IPS-18c (cell line): ENCODE results near the gene THBS2.

ENCODE experiments used
- H3K4me3 ChIP-seq: 2 replicates; pipeline ENCODE4 v1.7.0; 2013; ENCODE audit warnings: low read depth, mild to moderate bottlenecking, low read length, moderate library complexity; ENCODE audit not compliant: insufficient read depth
- H3K9me3 ChIP-seq: one replicate; pipeline ENCODE4 v1.6.1; 2013; ENCODE audit warnings: mild to moderate bottlenecking, low read length, moderate library complexity; ENCODE audit not compliant: control insufficient read depth, insufficient read depth

The THBS2 gene

DNA sequence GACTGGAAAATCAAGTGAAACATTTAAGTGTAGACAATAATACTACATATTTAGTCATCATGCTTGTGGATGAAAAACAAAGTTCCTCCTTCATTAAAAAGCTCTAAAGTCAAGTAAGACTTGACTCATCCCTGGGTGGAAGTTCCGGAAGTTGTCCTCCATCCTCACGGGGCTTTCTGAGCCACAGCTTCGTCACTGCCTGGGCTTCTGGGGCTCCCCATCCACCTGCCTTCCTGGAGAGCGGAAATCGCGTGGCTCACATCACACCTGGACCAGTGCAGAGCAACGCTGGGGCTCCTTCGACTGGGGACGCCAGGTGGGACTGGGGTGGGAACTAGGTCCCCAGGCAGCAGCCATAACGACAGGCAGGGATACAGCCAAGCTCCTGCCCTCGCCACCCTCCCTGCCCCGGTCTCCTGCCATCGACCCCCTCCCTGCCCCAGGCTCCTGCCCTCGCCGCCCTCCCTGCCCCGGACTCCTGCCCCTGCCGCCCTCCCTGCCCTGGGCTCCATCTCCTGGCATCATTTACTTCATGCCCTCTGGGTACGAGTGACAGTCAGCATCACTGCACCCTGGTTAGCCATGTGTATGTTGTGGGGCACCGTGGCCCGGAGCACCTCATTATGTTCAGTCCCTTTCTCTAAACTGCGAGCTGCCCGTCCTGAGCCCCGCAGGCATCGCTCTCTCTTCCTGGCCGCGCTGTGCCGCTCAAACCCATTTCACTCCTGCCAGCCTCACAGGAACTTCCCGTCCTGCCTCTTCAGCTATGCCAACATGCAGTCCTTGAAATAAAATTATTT lies 12.9 kb downstream of the THBS2 start:
- Histone ChIP-seq H3K4me3 (no peak overlapping the region), H3K9me3 (no peaks in the 10 kb centered on the region)

DNA sequence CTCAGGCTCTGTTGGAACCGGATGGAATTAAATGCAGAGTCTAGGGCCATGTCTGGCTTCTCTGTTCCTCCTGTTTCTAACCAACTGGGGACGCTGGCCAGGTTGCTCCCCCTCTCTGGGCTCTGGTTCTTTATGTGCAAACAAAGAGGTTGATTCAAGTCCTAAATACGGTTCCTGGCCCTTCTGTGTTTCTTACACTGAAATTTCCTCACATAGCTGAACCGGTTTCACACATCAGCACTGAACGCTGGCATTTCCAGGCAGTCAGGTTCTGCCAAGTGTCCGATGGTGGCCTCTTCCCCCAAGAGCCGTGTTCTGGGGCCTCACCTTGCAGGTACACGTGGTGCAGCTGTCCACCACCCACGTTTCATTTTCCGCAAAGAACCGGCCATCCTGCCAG lies 13.5 kb downstream of the THBS2 start:
- peaks cover 2% of the 10 kb centered on the region for H3K9me3 ChIP-seq
- H3K4me3 ChIP-seq, result no peak overlapping the region

DNA sequence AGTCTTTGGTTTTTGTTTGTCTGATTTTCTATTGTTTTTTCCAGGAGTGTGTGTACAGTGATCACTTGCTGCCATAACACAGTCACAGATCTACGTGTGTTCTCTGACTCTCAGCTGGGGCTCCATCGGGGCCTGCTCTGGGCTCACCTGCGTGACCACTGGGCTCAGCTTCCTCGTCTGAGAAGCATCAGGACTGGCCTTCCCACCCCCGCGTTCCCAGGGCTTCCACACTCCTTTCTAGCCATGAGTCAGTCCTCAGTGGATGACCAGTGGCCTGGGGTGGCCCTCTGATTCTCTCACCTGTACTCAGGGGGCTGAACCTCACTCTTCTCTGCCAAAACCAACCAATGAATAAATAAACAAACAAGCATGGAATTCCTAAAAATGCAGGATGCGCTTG lies 14.5 kb downstream of the THBS2 start:
- Histone ChIP-seq H3K4me3 (no peak overlapping the region), H3K9me3 (peaks cover 2% of the 10 kb centered on the region)

DNA sequence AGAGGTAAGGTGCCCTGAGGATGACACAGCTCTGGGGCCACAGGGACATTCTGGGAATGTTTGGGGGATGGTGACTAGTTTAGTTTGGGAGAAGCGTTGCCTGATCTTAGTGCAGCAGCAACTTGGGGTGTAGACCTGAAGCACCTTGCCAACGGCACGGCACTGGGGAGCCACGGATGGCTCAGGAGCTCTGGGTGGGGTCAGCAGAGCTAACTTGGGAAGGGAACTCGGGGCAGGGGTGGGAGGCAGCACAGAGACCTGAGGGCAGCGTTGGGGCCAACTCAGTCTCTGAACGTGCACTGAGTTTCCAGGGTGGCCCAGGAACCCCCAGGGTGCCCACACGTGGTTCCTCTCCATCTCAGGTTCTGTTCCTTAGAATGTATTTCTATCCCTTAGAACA lies 14.9 kb downstream of the THBS2 start:
- Histone ChIP-seq H3K9me3 (peaks cover 2% of the 10 kb centered on the region), H3K4me3 (no peak overlapping the region)

DNA sequence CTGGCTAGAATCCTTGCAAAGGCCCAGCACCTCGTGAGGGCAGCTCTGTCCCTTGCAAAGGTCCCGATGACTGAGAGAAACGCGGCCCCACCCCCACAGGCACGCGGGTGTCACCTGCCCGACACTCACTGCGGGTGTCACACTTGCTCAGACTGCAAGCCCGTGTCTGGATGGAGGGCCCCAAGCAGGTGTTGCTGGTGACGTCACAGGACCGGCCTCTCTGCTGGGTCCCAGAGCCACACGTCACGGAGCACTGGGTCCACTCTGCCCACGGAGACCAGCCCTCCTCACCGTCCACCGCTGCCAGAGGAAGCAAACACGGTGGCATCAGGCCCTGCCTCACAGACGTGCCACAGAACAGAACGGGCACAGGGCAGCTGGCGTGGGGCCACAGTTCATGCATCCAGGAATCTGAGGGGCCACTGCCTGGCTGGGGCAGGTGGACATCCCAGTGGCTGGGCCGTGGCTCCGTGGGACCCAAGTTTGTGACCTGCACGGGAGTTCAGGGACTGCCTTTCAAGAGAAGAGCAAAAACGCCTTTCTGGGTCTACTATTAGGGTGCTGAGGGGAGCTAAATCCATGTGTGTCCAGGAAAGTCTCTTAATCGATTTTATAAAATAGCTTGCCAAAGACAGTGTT lies 16.0 kb downstream of the THBS2 start:
- Histone ChIP-seq H3K9me3 (peaks cover 2% of the 10 kb centered on the region), H3K4me3 (no peak overlapping the region)

DNA sequence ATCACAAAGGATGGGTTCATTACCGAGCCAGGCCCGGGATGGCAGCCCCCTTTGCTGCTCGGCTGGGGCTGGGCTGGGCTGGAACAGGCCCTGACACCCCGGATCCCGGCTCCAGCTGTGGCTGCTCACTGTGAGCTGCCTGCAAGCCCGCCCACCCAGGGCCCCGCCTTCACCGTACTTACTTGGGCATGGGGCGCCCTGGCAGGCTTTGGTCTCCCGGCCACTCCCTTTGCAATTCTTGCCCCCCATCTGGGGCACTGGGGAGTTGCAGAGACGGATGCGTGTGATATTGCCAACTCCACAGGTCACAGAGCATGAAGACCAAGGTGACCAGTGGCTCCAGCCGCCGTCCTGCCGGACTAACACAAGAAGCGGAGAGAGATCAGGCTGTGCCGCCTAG lies 16.7 kb downstream of the THBS2 start:
- Histone ChIP-seq H3K9me3 (peaks cover 2% of the 10 kb centered on the region), H3K4me3 (no peak overlapping the region)

DNA sequence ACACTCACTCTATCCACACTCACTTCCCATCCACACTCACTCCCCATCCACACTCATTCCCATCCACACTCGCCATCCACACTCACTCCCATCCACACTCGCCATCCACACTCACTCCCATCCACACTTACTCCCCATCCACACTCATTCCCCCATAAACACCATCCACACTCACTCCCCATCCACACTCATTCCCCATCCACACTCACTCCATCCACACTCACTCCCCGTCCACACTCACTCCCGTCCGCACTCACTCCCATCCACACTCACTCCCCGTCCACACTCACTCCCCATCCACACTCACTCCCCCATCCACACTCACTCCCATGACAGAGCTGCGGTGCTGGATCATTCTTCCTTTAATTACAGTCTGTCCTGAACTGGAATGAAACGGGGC lies 17.1 kb downstream of the THBS2 start:
- peaks cover 2% of the 10 kb centered on the region for H3K9me3 ChIP-seq
- H3K4me3 ChIP-seq, result no peak overlapping the region

DNA sequence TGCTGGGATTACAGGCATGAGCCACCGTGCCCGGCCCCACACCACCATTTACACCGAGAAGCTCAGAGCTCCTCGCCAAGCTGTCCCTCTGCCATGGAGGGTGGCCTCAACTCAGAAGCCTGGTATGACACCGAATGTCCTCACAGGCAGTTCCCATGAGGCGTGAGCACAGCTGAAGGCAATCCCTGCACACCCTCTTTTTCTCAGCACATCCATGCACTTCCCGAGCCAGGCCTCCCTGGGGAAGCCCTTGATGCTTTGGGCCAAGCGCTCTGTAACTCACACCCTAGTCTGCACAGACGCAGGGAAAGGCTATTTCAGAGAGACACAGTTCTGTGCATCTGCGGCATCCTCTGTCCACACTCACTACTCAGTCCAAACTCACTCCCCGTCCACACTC lies 18.4 kb downstream of the THBS2 start:
- H3K4me3 ChIP-seq, result no peak overlapping the region

DNA sequence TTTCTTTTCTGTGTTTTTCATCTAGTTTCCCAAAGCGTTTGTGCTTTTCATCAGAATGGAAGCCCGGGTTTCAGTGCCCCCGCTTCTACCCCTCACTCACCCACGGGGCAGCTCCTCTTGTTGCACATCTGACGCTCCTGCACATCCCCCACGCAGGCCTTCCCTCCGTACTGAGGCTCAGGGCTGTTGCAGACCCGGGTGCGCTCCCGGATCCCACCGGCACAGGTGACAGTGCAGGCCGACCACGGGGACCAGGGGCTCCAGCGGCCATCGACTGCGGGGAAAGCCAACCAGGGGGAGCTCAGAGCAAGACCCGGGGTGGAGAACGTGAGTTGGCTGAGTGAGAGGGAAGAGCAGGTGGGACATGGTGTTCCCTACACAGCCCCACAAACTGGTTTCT lies 19.0 kb downstream of the THBS2 start:
- Histone ChIP-seq H3K9me3 (peaks cover 2% of the 10 kb centered on the region), H3K4me3 (no peak overlapping the region)

More for the DNA sequence above, 18.4 kb downstream of the THBS2 start:
- peaks cover 2% of the 10 kb centered on the region for H3K9me3 ChIP-seq

DNA sequence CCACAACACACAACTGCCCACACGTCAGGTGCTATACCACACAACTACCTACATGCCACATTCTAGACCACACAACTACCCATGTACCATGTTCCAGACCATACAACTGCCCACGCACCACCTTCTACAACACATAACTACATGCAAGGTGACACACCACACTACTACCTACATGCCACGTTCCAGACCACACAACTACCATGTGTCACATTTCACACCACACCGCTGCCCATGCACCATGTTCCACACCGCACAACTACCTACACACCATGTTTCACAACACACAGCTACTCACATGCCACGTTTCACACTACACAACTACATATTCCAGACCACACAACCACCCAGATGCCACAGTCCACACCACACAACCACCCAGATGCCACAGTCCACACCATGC lies 19.8 kb downstream of the THBS2 start:
- H3K9me3 ChIP-seq, result peaks cover 2% of the 10 kb centered on the region

DNA sequence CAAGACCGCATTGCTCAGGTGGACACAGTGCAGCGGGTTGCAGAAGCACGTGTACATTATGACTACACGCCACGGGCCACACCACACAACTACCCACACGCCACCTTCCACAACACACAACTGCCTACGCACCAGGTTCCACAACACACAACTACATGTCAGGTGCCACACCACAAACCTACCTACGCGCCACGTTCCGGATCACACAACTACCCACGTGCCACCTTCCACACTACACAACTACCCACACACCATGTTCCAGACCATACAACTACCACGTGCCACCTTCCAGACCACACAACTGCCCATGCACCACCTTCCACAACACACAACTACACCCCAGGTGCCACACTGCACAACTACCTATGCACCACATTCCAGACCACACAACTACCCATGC lies 20.5 kb downstream of the THBS2 start:
- Histone ChIP-seq H3K4me3 (no peak overlapping the region), H3K9me3 (peaks cover 2% of the 10 kb centered on the region)

More for the DNA sequence above, 19.8 kb downstream of the THBS2 start:
- H3K4me3 ChIP-seq, result no peak overlapping the region

DNA sequence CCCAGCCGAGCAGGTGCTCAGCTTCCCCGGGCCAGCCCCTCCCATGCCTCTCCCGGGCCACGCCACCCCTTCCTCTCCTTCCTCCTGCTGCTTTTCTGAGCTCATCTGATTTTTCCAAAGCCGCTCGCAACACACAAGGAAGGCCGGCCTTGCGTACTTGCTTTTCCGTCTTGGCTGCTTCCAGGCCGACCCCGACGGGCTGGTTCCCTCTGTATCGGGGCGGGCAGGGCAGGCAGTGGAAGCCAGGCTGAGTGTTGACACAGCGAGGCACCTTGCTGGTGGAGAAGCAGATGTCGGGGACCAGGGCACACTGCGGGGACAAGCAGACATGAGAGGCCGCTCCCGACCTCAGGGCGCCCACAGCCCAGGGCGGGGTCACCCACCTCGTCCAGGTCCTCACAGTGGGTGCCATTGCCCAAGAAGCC lies 21.1 kb downstream of the THBS2 start:
- Histone ChIP-seq H3K4me3 (no peak overlapping the region), H3K9me3 (peaks cover 3% of the 10 kb centered on the region)

DNA sequence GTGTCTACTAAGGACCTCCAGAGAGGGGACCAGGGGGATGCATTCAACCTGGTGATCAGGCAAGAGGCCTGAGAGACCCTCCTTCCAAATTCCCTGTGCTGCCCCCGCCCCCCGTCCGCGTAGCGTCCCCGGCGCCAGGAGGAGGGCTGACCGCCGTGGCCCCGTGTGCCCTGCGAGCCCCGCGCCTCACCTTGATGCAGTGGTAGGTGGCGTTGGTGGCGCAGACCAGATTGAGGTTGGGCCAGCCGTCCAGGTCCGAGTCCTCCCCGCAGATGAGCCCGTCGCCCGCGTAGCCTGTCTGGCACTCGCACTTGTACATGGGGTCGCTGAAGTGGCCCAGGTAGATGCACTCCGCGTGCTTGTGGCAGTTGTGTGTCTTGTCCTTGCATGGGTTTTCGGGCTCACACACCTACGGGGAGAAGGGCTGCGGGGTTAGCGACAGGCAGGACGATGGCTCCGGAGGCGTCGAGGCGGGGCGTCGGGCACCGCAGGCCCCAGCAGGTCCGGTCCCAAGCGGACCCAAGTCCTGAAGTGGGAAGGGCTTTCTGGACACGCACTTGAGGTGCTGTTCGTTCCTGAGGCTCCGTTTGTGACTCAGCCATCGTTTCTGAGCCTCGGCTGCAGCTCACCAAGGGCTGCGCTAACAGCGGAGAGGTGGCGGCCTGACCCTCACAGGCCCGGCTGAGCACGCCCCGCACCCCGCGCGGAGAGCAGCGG lies 21.7 kb downstream of the THBS2 start:
- H3K9me3 ChIP-seq, result peaks cover 4% of the 10 kb centered on the region
- no peak overlapping the region for H3K4me3 ChIP-seq

DNA sequence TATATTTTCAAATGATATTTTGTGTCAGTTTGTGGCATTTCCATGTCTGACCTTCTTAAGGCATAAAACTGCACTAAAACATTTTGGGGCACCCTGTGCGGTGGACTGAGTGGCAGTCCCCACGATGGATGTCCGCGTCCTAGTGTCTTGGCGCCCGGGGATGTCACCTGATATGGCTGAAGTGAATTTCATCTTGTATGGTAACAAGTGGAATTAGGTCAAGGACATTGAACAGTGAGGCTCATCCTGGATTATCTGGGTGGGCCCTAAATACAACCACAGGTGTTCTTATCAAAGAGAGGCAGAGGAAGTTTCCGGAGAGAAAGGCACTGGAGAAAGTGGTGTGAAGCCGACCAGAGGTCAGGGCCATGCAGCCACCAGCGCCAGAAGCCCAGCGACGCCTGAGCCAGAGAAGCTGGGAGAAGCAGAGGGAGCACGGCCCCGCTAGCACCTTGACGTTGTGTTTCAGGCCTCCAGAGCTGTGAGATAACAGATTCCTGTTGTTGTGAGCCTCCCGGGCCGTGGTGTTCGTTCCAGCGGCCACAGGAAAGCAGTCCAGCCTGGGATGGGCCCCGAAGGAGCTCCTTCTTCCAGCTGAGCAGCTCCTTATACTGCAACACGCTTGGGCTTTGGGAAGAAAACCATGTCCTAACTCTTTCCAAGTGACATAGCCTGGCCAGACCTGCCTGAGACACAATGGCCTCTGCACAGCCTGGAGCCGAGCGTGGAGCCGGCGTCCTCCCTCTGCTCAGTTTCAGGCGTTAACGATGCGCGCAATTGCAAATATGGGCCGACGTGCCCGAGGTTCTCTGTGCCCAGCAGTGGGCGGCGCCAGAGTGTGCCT lies 22.5 kb downstream of the THBS2 start:
- H3K4me3 ChIP-seq, result no peak overlapping the region
- H3K9me3 ChIP-seq, result peaks cover 4% of the 10 kb centered on the region

DNA sequence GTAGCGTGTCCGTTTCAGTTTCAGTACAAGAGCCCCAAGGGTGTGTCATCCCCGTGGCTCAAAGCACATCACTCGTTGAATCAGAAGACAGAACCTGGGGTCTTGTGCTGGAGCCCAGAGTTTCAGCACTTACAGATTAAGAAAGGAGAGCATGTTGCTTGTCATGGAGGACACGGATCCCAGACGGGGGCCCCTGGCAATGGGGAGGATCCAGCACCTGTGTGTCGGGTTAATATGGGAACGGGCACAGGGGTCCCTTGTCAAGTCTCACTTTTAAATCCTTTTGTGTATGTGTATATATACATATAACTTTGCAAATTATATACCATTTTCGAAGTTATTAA lies 23.4 kb downstream of the THBS2 start:
- Histone ChIP-seq H3K4me3 (no peak overlapping the region), H3K9me3 (peaks cover 3% of the 10 kb centered on the region)

DNA sequence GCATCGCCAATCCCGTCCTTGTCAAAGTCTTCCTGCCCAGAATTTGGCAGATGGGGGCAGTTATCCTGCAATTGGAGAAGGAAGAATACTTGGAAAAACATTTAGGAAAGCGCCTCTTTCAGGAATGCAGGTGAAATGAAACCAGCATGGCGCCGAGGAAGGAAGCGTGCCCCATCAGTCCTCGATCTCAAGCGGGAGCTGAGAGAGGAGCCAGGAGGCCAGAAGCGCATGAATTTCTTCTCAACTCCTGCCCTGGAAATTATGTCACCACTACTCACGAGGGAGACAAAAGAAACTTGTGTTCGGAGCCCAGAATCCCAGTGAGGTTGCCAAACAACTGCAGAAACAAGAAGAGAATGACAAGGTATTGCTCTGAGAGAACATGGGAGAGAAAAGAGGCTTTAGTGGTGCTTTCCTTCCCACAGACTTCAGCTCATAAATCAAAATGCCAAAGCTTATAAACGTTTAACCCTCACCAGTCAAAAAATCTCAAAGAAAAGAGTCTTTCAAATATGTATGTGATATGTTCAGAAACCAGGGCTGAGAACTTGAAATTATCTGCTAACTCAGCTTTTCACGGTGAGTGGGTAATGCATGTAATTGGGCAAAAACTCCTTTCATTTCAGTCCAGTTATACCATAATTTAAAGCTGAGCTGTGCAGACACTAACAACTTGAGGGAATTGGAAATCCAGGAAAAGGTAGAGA lies 23.9 kb downstream of the THBS2 start:
- no peak overlapping the region for H3K4me3 ChIP-seq
- H3K9me3 ChIP-seq, result peaks cover 2% of the 10 kb centered on the region

DNA sequence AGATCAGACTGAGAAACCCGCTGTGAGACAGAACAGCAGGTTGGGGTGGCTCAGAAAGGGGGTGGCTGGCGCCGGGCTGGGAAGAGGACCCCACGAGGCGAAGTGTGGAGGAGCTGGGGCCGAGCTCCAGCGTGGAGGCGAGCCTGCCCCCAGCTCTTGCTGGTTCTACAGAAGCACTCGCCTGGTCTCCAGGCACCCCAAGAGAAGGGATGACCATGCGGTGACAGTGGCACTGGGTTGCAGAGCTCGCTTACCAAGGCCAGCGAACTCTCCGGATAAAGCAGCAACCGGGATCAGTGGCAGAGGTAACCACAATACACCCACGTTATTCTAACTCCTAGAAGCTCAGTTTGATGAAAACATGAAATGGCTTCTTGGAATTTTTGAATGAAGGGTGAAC lies 26.5 kb downstream of the THBS2 start:
- H3K4me3 ChIP-seq, result no peak overlapping the region
- peaks cover 2% of the 10 kb centered on the region for H3K9me3 ChIP-seq
